ENCODE data around the gene LRP1.

The LRP1 gene

DNA sequence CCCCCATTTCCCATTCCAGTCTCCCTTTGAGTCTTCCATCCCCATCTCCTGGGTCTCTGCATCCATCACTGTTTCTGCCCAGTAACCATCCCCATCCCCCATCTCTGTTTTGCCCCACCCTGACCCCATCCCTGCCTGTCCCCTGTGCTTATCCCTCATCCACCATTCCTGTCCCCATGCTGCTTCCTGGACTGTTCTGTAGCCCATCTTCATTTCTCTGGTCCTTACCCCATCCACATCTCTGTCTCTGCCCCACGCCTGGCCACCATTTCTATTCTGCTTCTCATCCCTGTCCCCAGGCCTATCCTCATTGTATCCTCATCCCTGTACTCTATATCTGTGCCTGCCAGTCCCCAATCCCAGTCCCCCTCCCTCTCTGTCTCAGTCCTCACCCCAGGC, 92.5 kb downstream of the LRP1 start:
- no peak for DNase-seq (ENCODE audit: low read depth in 2 of 2, low spot score in 1 of 2)

DNA sequence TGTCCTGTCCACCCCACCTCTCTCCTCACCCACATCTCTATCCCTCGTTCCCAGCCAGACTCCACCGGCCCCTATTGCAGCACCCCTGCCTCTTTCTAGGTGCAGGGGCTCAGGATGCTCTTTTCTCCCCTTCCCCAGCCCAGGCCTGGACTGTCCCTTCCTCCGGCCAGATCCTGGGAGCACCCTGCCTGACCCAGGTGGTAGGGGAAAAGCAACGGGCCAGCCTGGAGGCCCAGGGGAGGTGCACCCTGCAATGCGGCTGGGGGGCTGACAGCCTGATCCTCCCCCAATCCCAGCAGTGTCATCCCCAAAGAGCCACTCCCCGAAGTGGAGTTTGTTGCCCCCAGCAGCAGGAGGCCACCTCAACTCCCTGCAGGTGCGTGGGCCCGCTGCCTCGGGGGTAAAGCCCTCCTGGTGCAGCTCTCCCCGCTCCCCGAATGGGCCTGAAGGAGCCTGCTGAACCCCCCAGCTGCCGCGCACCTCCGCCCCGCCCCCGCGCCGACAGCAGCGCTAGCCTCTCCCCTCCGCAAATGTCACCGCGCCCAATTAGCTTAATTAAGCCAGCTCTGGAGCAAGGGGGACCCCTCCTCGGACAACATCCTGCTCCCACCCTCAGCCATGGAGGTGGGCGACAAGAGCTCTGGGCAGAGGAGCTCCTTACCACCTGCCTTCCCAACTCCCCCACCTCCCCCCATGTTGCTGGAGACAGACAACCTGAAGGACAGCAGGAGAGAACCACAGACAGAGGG, 93.1 kb downstream of the LRP1 start:
- DNase-seq (ENCODE audit: low read depth in 2 of 2, low spot score in 1 of 2): no peak

DNA sequence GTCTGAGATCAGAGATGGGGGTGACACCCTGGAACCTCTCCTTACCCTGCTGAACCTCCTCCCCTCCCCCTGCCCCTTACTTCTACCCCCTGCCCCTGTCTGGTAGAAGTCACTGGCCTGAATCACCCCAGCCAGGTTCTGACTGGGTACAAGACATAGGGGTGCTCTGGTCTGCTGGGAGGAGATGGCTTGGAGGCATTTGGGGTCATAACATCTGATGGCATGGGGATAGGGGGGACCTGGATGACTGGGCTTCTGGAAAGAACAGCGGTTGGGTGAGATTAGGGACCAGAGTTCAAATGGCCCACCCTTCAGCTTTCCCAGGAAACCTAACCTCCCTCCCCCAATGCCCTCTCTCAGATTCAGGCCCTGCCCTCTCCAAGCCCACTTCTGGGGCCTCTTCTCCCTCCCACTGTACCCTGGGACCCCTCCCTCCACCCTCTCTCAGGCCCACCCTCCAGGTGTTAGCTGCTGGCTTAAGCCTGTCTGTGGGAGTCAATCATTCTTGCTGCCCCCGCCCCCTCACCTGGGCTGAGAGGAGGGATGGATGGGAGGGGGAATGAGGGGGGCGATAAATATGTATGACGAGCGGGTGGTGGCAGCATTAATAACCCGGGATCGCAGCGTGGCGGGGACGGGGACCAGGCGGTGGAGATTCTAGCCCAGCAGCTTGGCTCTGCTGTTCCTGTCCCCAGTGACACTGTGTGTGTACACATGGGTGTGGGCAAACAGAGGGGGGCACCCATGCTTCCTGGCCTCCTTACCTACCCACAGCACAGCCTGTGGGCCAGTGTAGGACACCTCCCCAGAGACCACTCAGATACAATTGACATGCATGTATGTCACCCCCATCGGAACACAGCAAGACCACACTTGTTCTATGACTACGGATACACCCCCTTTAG, 94.3 kb downstream of the LRP1 start:
- no peak for DNase-seq (ENCODE audit: low read depth in 2 of 2, low spot score in 1 of 2)

DNA sequence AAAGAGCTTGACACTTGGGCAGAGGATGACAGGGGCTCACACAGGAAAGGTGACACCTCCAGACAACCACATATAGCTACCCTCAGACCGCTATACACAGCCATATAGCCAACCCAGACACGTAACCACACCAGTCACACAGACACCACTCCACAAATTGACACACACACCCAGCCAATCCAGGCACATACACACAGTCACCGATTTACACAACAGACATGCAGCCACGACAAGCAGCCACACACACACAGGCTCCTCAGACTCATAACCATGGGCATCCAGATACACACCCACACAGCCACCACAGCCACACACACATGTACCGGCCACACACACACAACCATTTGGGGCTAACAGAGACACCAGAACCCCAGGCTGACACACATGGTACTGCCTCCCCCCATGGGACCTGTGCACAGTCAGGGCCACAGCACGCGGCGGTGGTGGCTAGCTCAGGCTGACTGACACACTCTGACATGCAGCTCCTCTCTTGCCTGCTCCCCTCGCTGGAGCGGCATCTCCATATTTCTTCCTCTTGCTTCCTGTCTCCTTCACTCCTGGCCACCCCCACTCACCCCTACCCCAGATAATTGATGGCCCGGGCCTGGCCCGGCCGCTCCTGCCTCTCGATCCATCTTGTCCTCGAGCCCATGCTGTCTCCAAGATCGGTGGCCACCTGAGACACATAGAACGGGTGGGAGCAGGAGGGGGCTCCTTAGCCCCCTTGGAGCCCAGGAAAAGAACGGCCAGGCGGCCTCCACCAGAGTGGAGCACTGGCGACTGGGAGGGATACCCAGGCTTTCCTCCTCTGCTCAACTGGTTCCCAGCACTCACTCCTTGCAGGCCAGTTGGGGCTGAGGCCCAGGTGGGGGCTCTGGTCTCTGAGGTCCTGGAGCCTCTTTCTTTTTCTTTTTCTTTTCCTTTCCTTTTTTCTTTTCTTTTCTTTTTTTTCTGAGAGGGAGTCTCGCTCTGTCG, 95.2 kb downstream of the LRP1 start:
- DNase-seq (ENCODE audit: low read depth in 2 of 2, low spot score in 1 of 2): no peak

DNA sequence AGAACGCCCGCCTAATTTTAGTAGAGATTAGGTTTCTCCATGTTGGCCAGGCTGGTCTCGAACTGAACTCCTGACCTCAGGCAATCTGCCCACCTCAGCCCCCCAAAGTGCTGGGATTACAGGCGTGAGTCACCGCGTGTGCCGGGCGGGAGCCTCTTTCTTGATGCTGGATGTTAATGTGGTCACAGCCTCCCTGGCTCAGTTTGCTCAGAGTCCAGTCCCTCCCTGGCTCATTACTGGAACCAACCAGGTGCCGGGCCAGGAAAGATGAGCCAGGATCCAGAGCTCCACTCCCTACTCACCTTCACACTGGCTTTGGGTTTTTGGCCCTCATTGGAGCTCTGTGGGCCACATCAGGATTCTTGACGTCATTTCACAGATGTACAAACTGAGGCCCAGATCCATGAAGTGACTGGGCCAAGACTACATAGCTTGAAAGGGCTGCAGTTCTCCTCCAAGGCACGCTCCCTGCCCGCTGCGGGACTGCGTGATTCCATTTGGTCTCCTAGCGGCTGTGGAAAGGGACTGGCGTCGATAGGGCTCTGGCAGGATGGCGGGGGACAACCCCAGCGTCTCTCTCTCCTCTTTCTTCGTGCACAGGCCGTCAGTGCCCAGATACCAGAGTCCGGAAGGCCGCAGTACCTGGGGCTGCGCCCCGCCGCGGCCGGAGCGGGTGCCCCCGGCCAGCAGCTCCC, 96.1 kb downstream of the LRP1 start:
- DNase-seq (ENCODE audit: low read depth in 2 of 2, low spot score in 1 of 2): no peak

DNA sequence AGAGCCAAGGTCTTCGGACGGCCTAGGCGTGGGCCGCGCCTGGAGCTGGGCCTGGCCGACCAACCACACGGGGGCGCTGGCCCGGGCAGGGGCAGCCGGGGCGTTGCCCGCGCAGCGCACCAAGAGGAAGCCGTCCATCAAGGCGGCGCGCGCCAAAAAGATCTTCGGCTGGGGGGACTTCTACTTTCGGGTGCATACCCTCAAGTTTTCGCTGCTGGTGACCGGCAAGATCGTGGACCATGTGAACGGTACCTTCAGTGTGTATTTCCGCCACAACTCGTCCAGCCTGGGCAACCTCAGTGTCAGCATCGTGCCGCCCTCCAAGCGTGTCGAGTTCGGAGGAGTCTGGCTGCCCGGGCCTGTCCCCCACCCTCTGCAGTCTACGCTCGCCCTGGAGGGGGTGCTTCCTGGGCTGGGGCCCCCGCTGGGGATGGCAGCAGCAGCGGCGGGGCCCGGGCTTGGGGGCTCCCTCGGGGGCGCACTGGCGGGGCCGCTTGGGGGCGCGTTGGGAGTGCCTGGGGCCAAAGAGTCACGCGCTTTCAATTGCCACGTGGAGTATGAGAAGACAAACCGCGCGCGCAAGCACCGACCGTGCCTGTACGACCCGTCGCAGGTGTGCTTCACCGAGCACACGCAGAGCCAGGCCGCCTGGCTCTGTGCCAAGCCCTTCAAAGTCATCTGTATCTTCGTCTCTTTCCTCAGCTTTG, 96.8 kb downstream of the LRP1 start:
- no peak for DNase-seq (ENCODE audit: low read depth in 2 of 2, low spot score in 1 of 2)

DNA sequence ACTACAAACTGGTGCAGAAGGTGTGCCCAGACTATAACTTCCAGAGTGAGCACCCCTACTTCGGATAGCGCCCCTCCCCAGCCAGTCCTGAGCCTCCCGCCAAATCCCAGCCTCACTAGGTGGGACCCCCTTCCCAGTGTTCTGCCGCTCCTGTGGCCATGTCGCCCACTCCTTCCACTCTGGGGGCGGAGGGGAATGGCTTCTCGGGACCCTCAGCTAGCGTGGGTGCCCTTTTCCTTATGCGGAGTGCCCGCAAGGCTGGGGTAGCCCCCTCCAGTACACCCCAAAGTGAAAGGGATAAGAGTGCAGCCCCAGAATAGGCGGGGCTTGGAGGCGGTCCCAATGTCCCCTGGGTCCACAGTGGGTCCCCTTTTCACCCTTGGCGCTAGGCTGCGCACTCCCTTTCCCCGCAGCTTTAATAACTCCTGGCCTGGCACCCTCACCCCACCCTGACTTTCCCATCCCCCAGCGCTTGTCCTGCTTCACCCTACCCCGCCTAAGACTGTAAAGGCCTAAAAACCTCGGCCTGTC, 97.5 kb downstream of the LRP1 start:
- no peak for DNase-seq (ENCODE audit: low read depth in 2 of 2, low spot score in 1 of 2)

DNA sequence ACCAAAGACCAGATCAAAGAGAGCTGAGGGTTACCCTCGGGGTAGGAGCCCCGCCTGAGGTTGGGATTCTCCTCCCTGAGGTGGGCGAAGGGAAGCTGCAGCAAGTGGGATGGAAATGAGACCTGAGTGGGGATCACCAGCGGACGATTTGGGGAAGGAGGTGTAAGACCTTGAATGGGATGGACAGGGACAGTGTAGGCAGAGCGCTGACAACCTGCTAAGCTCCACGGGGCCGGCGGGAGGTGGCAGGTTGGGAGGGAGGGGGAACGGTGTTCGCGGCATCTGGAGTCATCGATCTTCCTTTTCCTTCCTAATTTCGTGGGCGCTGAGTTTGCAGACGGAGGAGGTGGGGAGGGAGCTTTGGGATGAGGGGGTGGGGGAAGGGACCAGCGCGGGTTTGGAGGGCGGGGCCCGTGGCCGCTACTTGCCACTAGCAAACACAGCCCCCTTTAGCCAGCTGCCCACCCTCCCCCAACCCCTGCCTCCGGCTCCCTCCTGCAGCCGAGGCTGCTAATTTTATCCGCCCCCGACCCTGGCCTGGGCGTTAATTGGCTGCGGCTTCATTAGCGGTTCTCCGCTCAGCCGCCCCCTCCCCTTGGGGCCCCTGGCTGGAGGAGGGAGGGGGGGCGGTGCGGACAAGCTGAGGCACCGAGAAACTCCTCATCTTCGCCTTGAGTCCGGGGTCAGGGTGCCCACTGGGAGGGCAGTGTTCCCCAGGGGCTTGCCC, 98.5 kb downstream of the LRP1 start:
- DNase-seq (ENCODE audit: low read depth in 2 of 2, low spot score in 1 of 2): no peak

DNA sequence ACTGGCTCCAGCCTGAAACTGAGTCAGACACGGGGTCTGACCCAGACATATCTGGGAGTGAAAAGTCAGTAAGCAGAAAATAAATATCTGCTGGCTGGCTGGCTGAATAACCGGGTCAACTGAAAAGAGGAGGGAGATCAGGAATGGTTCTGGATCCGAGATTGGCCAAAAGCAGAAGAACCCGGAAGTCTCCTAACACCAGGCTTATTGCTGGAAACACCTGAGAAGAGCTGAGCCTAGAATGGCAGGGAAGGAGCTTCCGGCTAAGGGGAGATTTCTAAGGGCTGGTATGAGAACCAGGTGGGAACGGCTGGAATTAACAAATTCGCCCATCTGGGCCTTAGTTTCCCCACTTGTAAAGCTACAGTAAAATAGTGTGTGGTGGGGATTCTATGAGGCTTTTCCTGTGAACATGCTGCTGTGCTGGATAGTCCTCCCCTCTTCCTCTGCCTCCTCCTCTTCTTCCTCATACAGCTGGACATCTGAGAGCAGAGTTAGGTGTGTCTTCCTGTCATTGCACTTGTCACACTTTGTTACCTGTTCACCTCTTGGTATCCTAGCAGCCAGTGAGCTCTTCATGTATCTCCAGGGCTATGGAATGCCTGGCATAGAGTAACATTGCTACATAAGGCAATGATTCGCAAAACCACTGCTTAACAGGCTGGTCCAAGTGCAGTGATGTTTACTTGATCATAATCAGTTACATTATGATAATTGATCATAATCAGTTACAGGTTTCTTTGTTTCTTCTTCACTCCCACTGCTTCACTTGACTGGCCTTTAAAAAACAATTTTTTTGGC, 99.2 kb downstream of the LRP1 start:
- DNase-seq (ENCODE audit: low read depth in 2 of 2, low spot score in 1 of 2): no peak

DNA sequence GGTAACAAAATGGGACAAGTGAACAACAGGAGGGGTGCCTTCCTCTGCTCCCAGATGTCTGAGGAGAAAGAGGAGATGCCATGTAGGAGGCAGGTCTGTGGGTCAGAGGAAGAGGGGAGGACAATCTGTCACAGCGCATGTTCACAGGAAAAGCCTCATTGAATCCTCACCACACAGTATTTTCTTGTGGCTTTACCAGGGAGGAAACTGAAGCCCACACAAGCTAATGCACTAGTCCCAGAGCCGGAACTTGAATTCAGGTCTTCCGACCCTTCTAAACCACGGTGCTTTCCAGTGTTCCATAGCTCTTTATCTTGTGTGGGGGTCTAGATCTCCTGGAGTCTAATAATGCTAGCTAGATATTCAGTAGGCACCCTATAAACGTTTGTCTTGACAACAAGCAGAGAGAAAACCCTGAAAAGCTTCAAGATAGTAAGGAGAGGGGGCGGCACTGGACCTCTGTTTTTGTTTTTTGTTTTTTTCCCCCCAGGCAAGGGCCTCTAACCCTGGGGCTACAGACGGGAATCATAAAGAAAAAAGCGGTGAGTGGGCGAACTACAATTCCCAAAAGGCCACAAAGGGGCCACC, 100.9 kb downstream of the LRP1 start:
- DNase-seq (ENCODE audit: low read depth in 2 of 2, low spot score in 1 of 2): no peak

DNA sequence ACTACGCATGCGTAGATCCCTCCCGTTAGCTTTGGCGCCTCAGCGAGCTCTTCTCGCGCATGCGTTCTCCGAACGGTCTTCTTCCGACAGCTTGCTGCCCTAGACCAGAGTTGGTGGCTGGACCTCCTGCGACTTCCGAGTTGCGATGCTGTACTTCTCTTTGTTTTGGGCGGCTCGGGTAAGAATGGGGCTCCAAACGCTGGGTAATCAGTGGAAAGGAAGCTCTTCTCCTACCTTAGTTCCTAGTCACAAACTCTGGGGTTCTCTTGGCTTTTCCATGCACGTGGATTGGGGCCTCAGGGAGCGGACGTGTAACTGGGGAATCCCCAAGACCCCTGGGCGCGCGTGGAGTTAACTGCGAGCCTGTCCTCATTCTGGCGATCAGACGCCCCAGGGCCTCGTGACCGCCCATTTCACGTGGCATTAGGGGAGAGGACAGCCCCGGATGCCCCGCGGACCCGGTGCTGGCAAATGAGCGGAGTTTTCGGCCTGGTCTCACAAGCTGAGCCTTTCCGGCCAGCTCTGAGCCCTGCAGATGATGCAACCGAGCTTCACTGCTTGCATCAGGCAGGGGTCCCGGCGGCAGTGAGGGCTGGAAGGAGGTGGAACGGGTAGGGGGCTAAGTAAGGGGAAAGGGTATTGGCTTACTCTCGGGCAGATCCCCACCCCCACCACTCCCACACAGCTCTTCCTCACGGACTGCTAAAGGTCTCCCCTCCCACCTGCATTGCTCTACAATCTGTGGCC, 101.5 kb downstream of the LRP1 start, which contains the start of gene SHMT2:
Gene SHMT2, plus strand, starts transcription at position 78 of the 747 bp plus-strand sequence. Its CDS starts 68 bp downstream, at position 146.
- DNase-seq (ENCODE audit: low read depth in 2 of 2, low spot score in 1 of 2): peak; percentile 86 to 90

DNA sequence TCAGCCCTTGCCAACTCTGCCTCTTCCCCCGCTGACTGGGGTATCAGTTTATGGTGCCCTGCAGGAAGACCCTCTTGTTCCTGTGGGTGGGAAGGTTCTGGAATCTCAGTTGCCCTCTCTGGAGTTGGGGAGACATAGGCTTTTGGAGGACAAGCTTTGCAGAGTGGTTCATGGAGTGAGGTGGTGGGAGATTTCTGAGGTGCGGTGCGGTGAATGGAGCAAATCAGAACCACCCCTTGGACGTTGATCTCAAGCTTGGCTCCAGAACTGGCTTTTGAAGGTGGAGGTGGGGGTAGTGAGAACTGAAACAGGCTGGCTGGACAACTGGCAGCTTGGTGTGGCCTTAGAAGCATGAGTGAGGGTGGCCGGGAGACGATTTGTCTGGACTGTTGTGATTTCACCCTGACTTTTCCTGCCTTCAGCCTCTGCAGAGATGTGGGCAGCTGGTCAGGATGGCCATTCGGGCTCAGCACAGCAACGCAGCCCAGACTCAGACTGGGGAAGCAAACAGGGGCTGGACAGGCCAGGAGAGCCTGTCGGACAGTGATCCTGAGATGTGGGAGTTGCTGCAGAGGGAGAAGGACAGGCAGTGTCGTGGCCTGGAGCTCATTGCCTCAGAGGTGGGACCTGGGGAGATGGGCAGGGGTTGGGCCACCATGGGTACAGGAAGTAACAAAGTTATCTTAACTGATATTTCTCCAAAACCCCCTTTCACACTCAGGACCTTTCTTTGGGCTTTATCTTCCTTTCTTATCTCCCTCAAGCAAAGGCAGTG, 102.3 kb downstream of the LRP1 start:
- DNase-seq (ENCODE audit: low read depth in 2 of 2, low spot score in 1 of 2): no peak

DNA sequence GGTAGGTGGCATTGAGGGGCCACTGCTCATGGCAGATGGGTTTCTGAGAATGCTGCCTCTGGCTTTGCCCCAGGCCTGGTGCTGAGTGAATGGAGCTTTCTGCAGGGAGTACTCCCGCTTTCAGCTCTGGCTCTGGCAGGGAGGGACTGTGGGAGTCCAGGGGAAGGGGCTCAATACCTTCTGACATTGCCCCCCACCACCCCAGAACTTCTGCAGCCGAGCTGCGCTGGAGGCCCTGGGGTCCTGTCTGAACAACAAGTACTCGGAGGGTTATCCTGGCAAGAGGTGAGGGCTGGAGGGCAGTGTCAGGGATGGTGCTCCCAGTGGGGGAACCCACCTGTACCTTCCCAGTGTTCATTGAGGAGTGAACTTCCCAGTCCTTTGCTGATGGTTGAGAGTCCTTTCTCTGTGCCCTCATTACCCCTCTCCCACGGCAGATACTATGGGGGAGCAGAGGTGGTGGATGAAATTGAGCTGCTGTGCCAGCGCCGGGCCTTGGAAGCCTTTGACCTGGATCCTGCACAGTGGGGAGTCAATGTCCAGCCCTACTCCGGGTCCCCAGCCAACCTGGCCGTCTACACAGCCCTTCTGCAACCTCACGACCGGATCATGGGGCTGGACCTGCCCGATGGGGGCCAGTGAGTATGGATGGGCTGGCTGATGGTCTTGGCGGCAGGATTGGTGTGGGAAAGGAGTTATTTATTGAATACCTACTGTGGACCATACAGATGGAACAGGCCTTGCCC, 103.2 kb downstream of the LRP1 start:
- no peak for DNase-seq (ENCODE audit: low read depth in 2 of 2, low spot score in 1 of 2)

DNA sequence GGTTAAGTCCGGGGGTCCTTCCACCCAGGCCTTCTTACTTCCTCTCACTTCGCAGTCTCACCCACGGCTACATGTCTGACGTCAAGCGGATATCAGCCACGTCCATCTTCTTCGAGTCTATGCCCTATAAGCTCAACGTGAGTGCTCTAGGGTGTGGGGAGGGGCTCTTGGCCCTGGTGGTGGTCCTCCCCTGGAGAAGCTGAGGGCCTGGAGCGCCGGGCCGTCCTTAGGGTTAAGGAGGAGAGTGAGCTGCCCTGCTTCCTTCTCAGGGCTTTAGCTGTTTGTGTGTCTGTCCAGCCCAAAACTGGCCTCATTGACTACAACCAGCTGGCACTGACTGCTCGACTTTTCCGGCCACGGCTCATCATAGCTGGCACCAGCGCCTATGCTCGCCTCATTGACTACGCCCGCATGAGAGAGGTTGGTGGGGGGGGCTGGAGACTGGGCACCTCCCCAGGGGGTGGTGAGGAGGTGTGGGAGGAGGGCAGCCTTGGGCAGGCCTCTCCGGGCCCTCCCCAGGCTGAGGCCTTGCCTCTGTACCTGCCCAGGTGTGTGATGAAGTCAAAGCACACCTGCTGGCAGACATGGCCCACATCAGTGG, 104.0 kb downstream of the LRP1 start:
- no peak for DNase-seq (ENCODE audit: low read depth in 2 of 2, low spot score in 1 of 2)
